ENCODE data around the gene TLK1. TPM values are rescaled to one million over a fixed set of nuclear protein-coding genes. Genes with fewer than 3 reads are reported as not detected.

TLK1 gene
- total and polyA plus RNA-seq, 12 donors = 5.8 to 41.8 (median 31.1) TPM

DNA sequence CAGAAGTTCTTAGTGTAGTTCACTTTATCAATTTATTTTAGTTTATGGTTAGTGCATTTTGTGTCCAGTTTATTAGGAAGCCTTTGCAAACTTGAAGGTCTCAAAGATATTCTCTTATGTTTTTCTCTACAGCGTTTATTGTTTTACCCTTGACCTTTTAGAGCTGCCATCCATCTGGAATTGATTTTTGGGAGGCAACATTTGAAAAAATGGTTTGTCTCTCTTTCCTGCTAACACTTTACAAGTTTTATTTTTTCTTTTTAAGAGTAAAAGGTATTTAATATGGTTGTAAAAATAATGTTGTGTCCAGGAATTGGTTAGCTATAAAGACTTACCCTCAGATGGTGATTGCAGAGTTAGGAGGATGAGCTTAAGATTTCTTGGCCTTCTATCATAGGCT lies 217.7 kb downstream of the TLK1 start:
- Histone ChIP-seq H3K27me3 (no peaks in the 10 kb centered on the region), H3K4me1 (peaks cover 0 to 32% (median 16%) of the 10 kb centered on the region in 9 donors), H3K27ac (no peak overlapping the region), H3K36me3 (peaks cover 0 to 4% (median 0%) of the 10 kb centered on the region in 9 donors), H3K4me3 (no peak overlapping the region), H3K9me3 (no peaks in the 10 kb centered on the region)
- DNase-seq (no peak), ATAC-seq (no peak)
- TF ChIP-seq, protein P1, sequence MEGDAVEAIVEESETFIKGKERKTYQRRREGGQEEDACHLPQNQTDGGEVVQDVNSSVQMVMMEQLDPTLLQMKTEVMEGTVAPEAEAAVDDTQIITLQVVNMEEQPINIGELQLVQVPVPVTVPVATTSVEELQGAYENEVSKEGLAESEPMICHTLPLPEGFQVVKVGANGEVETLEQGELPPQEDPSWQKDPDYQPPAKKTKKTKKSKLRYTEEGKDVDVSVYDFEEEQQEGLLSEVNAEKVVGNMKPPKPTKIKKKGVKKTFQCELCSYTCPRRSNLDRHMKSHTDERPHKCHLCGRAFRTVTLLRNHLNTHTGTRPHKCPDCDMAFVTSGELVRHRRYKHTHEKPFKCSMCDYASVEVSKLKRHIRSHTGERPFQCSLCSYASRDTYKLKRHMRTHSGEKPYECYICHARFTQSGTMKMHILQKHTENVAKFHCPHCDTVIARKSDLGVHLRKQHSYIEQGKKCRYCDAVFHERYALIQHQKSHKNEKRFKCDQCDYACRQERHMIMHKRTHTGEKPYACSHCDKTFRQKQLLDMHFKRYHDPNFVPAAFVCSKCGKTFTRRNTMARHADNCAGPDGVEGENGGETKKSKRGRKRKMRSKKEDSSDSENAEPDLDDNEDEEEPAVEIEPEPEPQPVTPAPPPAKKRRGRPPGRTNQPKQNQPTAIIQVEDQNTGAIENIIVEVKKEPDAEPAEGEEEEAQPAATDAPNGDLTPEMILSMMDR (IDR thresholded peaks at IDR 0.05) = no peak
- intact Hi-C loops (cut with DNase I) = no loop called here
- WGBS, 2 donors = 71 to 95% methylated on average over 1 of the region's 1 CpG

DNA sequence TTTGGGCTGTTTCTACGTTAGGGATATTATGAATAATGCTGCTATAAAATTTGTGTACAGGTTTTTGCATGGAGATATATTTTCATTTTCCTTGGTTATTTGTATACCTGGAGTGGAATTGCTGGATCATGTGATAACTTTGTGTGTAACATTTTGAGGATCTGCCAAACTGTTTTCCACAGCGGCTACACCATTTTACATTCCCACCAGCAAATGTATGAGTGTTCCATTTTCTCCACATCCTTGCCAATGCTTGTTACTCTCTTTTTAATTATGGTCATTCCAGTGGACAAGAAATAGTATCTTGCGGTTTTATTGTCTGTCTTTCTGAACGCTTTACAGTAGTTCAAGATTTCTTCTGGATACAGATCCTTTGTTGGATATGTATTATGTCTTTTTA lies 218.1 kb downstream of the TLK1 start:
- intact Hi-C loops (cut with DNase I) = no loop called here
- no peak for DNase-seq
- H3K4me3 ChIP-seq = no peak overlapping the region
- H3K27ac ChIP-seq = no peak overlapping the region
- 90 to 93% methylated on average over 4 of the region's 4 CpGs for WGBS, 2 donors
- no peak for ATAC-seq
- H3K4me1 ChIP-seq = peaks cover 0 to 36% (median 16%) of the 10 kb centered on the region in 9 donors
- H3K36me3 ChIP-seq = peaks cover 0 to 8% (median 0%) of the 10 kb centered on the region in 9 donors
- no peaks in the 10 kb centered on the region for H3K27me3 ChIP-seq
- TF ChIP-seq, protein P1 (IDR thresholded peaks at IDR 0.05) = no peak
- no peaks in the 10 kb centered on the region for H3K9me3 ChIP-seq

Other genes starting within 250 kb of the TLK1 start
- gene GORASP2, start 231.6 kb downstream of the TLK1 start, total RNA-seq = 10 to 100 TPM; 54.2 to 74.1 (median 62.1) TPM
- 10 to 100 TPM; 15.4 to 56.2 TPM for gene GORASP2, start 231.6 kb downstream of the TLK1 start, polyA plus RNA-seq

Data from heart right ventricle (tissue), 16 donors.